NK-92 (cell line): ENCODE data around the gene RNF11.

Experiments
- DNase-seq: peaks from one replicate; lab custom pipeline; 2025; ENCODE audit not compliant: unreplicated experiment; lab: John Stamatoyannopoulos, UW

RNF11 gene

GRCh38 chr1:51263147-51263877 is 27.2 kb downstream of the RNF11 start:
- no peak for DNase-seq

- no peak for DNase-seq
Observed at GRCh38 chr1:51264451-51264850, 28.4 kb downstream of the RNF11 start.

DNA sequence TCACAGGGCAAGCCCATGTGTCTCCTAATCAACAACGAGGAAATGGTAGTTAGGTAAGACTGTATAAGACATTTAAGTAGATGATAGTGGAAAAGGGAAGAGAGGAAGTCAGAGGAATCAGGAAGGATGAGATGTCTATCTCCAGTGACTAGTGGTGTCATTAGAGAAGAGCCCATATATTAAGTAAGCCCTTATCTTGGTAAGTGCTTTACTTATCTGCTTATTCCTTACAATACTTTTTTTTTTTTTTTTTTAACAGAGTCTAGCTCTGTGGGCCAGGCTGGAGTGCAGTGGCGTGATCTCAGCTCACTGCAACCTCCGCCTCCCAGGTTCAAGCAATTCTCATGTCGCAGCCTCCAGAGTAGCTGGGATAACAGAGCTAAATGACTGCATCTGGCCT is 29.5 kb downstream of the RNF11 start:
- DNase-seq = no peak

- DNase-seq = no peak
Observed at GRCh38 chr1:51266181-51266580, 30.1 kb downstream of the RNF11 start.

GRCh38 chr1:51266791-51267190 is 30.7 kb downstream of the RNF11 start:
- no peak for DNase-seq

- no peak for DNase-seq
Observed at GRCh38 chr1:51268634-51269033, 32.6 kb downstream of the RNF11 start.

DNA sequence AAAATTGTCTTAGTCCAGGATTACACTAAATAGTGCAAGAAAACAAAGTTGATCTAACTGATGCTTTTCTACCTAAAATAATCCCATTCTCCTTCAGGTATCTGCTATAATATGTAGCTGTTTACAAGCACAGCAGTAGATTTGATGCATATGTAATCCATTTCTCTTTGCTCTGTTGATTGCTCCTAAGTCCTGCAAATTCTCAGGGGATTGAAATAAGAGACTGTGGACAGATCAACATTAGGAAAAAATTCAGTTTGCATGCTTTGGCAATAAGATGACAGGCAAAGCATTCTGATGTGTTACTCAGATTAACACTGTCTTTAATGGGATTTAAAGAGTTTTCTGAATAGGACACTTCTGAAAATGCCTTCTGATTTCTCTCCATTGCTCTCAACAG is 34.7 kb downstream of the RNF11 start:
- no peak for DNase-seq

DNA sequence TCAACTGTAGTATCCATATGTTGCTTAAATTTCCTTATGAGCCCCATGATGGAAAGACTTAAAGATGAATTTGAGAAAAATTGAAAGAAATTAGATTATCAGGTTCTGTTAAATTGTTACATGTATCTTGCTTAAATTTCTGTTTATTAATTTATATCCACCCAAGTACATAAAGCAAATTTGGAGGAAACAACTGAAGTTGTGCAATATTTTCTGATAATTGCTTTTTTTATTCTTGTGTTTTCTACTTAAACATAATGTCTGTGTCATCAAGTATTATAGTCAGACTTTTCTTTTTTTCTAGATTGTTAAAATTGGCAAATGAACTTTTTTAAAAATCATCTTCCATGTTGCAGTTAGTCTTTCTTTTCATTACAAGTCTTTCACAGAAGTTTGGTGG is 36.8 kb downstream of the RNF11 start:
- no peak for DNase-seq

DNA sequence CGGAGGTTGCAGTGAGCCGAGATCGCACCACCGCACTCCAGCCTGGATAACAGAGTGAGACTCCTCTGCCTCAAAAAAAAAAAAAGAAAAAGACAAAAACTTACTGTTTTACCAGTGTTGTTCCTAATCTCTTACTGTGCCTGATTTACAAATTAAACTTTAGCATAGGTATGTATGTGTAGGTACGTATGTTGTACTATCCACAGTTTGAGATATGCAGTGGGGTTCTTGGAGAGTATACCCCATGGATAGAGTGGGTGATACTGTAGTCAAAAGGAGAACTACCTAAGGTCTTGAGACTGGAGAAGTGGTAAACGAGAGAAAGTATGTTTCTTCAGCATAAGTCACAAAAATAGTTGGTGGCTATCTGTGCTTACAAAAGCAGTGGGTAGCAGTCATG is 38.6 kb downstream of the RNF11 start:
- no peak for DNase-seq

DNA sequence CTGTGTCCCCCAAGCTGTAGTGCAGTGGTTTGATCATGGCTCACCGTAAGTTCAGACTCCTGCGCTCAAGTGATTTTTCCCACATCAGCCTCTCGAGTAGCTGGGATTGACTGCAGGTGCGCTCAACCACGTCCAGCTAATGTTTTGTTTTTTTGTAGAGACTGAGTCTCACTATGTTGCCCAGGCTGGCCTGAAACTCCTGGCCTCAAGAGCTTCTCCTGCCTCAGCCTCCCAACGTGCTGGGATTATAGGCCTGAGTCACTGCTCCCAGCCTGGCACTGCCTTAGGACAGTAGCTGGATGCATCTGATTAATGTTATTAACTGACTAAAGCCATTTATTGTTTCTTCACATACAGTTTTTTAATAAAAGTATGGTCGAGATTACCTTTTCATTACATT is 40.2 kb downstream of the RNF11 start:
- DNase-seq = no peak

- no peak for DNase-seq
Observed at GRCh38 chr1:51280321-51280978, 44.4 kb downstream of the RNF11 start.

GRCh38 chr1:51281807-51282206 is 45.7 kb downstream of the RNF11 start:
- DNase-seq = no peak

- DNase-seq = no peak
Observed at GRCh38 chr1:51282605-51283004, 46.5 kb downstream of the RNF11 start.

DNA sequence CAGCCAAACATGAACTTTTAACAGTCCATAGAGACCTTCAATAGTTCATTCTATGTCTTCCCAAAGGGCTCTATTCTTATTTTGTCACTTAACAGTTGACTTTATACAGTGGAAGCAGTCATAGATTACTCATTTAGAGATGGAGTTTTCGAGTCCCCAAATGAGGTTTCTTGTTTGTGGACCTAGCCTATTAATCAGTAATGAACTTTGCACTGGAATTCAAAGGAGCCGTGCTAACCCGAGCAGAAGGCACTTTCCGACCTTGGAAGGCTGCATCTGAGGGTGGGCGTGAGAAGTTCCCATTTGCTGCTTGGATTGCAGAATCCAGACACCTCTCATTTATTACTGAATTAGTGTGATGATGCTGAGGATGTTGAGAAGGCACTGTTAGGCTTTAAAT is 47.9 kb downstream of the RNF11 start:
- no peak for DNase-seq

GRCh38 chr1:51284487-51284954 is 48.4 kb downstream of the RNF11 start:
- DNase-seq = no peak

- no peak for DNase-seq
Observed at GRCh38 chr1:51285055-51285454, 49.0 kb downstream of the RNF11 start.

- DNase-seq = no peak
Observed at GRCh38 chr1:51287966-51288365, 51.9 kb downstream of the RNF11 start.

GRCh38 chr1:51288578-51288977 is 52.5 kb downstream of the RNF11 start:
- DNase-seq = no peak

DNA sequence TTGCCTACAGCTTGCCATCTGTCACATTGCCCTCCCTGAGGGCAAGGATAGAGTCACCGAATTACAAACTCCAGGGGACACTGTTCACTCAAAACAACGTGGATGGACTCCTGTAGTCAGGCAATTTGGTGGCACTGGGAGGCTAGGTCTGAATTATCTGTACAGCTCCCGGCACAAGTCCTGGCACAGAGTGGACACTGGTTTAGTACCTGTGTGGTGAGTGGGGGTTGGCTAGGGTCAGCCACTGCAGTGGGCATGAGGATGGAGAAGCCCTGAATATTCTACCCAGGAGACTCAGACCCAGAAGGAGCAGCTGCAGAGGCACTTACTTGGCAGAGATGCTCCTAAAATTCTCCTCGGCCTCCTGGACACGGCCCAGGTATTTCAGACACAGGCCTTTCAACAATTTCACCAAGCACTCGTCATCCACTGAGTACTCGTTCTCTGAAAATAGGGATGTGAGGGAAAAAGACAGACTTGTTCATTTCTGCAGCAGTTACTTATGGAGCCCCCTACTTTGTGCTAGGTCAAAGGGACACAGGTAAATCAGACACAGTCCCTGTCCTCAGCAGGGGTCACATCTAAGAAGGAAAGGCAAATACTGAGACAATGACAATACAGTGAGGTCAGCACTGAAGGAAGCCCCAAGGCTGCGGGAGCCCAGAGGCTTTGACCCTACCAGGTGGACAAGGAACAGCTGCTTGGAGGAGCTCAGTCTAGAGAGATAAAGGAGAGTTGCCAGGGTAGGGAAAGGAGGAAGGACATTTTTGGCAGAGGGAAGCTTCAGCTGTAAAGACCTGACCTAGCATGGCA is 53.8 kb downstream of the RNF11 start:
- DNase-seq = no peak

GRCh38 chr1:51290489-51290847 is 54.4 kb downstream of the RNF11 start:
- no peak for DNase-seq

GRCh38 chr1:51293898-51294515 is 57.9 kb downstream of the RNF11 start:
- no peak for DNase-seq
